ENCODE measurements around the gene C11orf65.

Gene C11orf65

DNA sequence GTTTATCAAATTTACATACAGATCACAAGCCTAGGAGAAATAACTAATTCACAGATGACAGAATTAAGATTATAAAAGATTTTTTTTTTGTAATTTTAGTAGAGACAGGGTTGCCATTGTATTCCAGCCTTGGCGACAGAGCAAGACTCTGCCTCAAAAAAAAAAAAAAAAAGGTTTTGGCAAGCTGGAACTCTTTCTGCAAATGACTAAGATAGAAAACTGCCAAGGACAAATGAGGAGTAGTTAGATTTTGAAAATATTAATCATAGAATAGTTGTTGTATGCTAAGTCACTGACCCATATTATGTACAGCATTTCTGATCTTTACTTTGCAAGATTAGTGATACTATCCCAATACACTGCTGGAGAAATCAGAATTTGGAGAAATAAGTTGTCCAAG, 99.2 kb downstream of the C11orf65 start:
- DNase-seq, result peak; percentile 7

DNA sequence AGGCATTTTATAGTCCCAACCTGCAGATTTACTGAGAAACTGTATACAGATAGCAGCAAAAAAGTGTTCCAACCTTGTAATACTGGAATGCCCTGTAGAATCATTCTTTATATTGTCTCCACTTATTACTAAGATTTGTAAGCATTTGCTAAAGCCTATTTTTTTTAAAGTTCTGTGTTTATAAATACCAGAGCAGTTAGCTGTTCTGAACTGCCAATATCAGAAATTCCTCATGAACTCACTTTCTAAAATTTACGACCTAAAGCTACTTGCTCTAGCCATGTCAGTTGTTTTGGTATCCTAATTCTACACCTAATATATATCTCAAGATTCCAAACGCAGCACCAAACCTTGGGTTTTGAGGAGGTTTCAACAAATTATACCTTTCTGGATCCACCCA, 103.2 kb downstream of the C11orf65 start:
- peak; percentile 49 for DNase-seq

DNA sequence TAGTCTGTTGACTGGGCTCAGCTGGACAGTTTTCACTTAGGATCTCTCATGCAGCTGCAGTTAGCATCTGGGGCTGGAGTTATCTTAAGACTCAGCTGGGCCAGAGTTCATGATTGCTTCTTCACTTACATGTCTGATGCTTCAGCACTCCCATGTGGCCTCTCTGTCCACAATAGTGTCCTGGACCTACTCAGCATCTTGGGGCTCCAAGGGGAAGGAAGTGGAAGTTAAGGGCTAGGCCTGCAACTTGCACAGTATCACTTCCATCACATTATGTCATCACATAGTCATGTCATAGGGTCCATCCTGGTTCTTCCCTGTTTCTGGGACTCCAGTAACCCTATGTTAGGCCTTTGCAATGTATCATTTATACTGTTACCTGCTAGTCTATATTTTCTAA, 115.9 kb downstream of the C11orf65 start:
- no peak for DNase-seq

DNA sequence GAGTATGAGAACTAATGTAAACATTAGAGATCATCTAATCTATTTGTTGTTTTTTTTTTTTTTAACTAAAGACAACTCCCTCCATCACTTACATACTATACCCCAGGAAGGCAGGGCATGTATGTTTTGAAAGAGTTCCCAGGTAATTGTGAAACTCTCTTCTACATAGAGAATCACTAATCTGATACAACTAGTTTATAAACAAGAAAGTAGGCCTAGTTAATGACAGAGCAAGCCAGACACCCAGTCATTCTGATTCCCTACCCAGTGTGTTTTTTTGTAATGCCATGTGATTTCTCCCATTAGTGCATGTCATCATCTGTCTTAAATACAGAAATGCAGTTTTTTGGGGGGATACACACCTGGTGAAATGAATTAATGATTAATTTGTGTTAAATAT, 120.9 kb downstream of the C11orf65 start:
- no peak for DNase-seq

DNA sequence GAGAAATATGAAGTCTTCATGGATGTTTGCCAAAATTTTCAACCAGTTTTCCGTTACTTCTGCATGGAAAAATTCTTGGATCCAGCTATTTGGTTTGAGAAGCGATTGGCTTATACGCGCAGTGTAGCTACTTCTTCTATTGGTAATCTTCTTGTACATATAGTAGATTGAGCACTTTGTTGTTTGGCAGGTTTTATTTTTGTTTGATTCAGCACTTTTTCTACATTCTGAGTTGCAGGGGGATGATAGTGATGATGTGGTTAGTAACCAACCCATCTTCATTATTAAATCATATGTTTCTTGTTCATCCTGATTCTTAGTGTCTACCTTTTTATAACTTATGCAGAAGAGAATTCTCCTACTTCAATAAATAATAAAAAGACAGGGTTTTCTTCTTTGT, 121.6 kb downstream of the C11orf65 start:
- no peak for DNase-seq

DNA sequence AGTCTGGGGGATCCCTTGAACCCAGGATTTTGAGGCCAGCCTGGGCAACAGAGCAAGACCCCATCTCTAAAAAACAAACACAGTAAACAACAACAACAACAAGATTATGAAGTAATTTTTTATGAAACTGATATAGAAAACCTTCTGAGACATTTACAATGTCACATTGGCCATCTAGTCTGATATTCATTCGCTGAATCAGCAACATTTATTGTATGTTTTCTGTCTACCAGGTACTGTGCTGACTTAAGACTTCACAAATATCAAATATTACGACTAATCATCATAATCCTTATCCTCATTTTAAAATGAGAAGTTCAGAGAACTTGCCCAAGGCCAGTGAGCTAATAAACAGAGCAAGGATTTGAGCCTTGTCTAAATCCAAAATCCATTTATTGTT, 123.6 kb downstream of the C11orf65 start:
- no peak for DNase-seq

DNA sequence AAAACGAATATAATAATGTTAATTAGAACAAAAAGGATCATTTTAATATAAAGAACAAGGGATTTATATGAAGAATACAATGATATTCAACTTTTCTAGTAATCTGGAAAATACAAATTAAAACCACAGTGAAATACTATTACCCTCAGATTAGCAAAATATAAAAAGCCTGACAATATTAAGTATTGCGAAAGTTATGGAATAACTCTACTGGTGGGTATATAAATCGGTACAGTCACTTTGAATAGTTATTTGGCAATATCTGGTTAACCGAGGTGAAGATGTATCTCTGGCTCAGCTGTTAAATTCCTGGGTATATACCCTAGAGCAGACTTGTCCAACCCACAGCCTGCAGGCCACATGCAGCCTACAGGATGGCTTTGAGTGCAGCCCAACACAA, 125.7 kb downstream of the C11orf65 start:
- DNase-seq, result no peak

DNA sequence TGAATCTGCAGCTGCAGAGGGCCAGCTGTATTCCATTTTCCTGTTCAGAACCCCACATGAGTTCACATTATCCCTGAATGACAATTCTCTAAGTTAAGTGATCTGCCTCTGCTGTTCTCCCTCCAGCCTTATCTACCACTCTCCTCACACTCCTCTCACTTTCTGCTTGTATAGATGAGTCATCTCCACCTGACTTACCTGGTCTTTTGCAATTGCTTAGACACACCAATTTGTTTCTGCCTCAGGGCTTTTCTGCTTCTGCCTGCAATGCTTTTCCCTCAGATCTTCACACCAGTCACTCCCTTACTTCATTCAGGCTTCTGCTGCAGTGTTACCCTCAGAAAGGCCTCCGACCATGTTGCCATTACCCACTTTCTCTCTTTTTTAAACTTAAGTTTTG, 126.4 kb downstream of the C11orf65 start:
- DNase-seq, result no peak

DNA sequence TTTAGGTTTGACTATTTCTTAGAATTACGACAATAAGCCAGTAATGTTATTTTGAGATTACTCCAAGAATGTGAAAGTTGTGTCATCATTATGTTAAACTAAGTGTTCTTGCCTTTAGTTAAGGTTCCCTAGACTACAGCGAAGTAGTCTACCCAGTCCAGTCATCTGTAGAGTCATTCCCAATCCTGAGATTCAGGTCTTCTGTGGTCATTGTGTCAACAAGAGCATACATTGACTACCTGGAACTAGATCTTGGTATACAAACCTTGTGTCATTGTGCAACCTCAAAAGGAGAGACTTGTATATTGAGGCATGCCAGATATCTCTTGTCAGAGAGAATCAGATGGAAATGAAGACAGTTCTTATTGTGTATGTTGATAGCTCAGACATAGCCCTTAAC, 128.6 kb downstream of the C11orf65 start:
- DNase-seq, result no peak

DNA sequence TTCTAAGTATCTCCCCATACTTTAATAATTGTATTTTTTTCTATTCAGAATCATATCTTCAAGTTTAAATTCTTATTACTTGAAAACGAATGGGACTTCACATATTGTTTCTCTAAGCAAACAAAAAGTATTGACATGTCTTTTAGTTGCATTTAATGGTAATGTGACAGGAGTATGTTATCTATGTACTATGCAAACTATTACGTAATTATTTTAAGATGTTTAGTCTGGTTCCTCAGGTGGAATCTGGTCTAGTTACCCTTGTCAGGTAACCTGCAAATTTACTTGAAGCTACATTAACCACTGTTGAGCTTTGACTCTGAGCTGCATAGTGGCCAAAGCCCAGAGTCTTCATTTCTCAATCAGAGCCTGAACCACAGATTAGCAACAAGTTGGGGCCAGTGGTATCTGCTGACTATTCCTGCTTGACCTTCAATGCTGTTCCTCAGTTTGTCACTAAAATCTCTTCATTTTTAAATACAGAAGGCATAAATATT, 133.9 kb downstream of the C11orf65 start:
- no peak for DNase-seq
